NCI-H187 treated with DMSO at 0.1 percent for 48 hours (cell line): Measurements from ENCODE around the gene CERS2.
A peak's percentile ranks its signal among the peaks of the same experiment; 100 is the strongest.

Experiments
- DNase-seq: peaks from one replicate; lab custom pipeline; 2025; lab: John Stamatoyannopoulos, UW

CERS2 gene

GRCh38 chr1:150974580-150975478 is at the start of gene CERS2:
Gene CERS2, minus strand, starts transcription at chr1:150974835. Its CDS starts 5,745 bp downstream, at chr1:150969090.
- DNase-seq, result no peak

GRCh38 chr1:151013518-151013917 is 38.9 kb upstream of the CERS2 start:
- peak; percentile 84 for DNase-seq

- no peak for DNase-seq
These were observed 38.2 kb upstream of the CERS2 start for GRCh38 chr1:151012684-151013471.

- DNase-seq, result no peak
These were observed 36.7 kb upstream of the CERS2 start for GRCh38 chr1:151011154-151011850.

- no peak for DNase-seq
These were observed 35.7 kb upstream of the CERS2 start for GRCh38 chr1:151010346-151010726.

GRCh38 chr1:151009674-151010345 is 35.2 kb upstream of the CERS2 start:
- no peak for DNase-seq

- no peak for DNase-seq
These were observed 34.6 kb upstream of the CERS2 start for GRCh38 chr1:151009206-151009587.

- peak; percentile 83 for DNase-seq
These were observed 33.9 kb upstream of the CERS2 start, which contains the start of gene PRUNE1 for GRCh38 chr1:151008244-151009205. Gene PRUNE1, plus strand, starts transcription at chr1:151008449. Its CDS starts 184 bp downstream, at chr1:151008633.

GRCh38 chr1:151007853-151008243 is 33.2 kb upstream of the CERS2 start:
- DNase-seq, result no peak

- DNase-seq, result peak; percentile 89
These were observed 31.9 kb upstream of the CERS2 start, which contains the start of gene MINDY1 for GRCh38 chr1:151006327-151007052. Gene MINDY1, minus strand, starts transcription at chr1:151006902. Its CDS starts 4,285 bp downstream, at chr1:151002617.

GRCh38 chr1:151005729-151006319 is 31.2 kb upstream of the CERS2 start:
- DNase-seq, result no peak

GRCh38 chr1:151003180-151003579 is 28.5 kb upstream of the CERS2 start:
- no peak for DNase-seq

GRCh38 chr1:151002611-151003010 is 28.0 kb upstream of the CERS2 start:
- no peak for DNase-seq

GRCh38 chr1:151002051-151002450 is 27.4 kb upstream of the CERS2 start:
- no peak for DNase-seq

- DNase-seq, result no peak
These were observed 27.0 kb upstream of the CERS2 start for GRCh38 chr1:151001602-151002001.

- no peak for DNase-seq
These were observed 25.8 kb upstream of the CERS2 start for GRCh38 chr1:151000408-151000807.

- no peak for DNase-seq
These were observed 25.3 kb upstream of the CERS2 start for GRCh38 chr1:150999926-151000325.

GRCh38 chr1:150999051-150999674 is 24.5 kb upstream of the CERS2 start:
- no peak for DNase-seq

- DNase-seq, result no peak
These were observed 23.3 kb upstream of the CERS2 start for GRCh38 chr1:150997949-150998348.
